ENCODE data around the gene C9orf152.
"Not testable (repeated sequence)": the region's sequence is repeated elsewhere in the genome, so short reads cannot be mapped to it uniquely, and the experiment has no call there.

C9orf152 gene, protein sequence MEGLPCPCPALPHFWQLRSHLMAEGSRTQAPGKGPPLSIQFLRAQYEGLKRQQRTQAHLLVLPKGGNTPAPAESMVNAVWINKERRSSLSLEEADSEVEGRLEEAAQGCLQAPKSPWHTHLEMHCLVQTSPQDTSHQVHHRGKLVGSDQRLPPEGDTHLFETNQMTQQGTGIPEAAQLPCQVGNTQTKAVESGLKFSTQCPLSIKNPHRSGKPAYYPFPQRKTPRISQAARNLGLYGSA

DNA sequence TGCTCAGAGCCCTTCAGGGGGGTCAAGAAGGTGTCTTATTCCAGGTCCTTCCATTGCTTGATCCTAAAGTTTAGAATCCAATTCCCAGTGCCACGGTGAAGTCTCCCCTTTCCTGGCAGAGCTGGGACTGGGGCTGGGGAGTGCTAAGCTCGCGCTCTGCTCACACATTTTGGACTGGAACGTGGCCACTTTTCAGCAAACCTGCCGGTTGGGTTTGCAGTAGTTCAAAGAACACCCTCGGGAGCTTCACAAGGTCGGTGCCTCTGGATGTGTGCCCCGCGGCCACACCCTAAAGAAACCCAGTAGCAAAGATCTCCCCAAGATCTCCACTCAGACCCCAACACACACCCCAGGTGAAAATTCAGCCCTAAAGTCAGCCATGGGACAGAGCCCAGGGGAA lies at the start of gene C9orf152:
TSS of gene C9orf152 (minus strand) at position 129 of the 400 bp plus-strand sequence. CDS start 580 bp downstream, outside the sequence.
- no peak for DNase-seq (ENCODE audit: low read depth, low spot score)

DNA sequence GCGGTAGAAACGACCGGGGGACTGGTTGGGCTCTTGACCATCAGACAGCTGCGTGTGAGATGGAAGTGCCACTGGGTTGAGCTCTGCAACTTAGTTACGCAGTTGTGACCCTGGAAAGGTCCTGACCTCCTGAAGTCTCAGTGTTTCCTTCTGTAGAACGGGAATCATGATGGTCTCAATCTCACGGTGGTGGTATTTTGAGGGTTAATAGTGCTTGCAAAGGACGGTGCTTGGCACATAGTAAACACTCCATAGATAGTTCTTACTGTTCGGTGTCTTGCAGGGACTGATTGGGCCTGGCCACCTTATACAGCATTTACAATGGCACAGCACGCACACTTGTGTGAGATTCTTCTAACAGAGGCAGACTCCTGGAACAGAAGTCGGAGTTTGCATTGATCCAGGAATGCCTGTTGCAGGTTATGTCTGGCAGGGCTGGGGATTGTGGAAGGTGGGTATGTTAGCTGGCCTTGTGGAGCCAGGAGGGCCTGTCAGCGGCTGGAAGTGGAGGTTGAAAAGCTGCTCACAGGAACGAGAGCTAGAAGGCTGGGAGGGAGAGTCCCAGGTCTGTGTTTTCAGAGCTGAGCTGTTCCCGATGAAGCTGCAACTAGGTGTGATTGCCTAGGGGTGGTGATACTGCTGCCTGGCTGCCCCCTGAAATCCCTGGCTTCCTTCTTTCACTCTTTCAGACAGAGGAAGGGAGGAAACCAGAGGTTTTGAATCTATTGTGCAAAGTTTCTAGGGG lies 49.3 kb upstream of the C9orf152 start:
- peak; percentile 42 for DNase-seq (ENCODE audit: low read depth, low spot score)

DNA sequence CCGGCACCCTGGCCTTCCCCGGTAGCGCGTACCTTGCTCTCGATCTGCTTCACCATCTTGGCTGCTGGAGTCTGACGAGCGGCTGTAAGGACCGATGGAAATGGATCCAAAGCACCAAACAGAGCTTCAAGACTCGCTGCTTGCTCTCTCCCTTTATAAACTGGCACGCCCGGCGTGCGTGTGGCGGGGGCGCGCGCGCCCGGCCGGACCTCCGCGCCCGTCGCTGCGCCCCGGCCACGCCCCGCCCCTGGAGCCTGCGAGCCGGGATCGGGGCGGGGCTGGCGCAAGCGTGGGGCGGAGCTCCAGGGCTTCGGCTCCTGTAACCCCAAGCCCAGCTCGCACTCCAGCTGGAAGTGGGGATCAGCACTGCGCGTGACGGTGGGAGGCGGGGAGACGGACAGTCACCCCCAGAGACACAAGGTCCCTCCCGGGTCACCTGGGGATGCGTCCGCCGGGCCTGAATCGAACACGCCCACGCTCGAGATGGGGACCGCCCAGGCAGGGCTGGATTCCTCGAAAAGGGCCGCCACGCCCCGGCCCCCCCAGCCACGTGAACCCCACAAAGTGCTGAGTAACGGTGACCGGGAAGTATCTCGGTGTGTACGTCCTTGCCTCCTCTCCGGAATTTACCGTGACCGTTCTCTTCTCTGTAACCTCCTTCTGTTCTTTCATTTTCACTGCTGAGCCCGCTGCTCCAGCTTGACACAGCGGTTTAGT lies 48.6 kb upstream of the C9orf152 start, which contains the start of gene TXN:
TSS of gene TXN (minus strand) at position 128 of the 717 bp plus-strand sequence. CDS start at position 56, 72 bp downstream.
- DNase-seq (ENCODE audit: low read depth, low spot score) = peak; percentile 96

DNA sequence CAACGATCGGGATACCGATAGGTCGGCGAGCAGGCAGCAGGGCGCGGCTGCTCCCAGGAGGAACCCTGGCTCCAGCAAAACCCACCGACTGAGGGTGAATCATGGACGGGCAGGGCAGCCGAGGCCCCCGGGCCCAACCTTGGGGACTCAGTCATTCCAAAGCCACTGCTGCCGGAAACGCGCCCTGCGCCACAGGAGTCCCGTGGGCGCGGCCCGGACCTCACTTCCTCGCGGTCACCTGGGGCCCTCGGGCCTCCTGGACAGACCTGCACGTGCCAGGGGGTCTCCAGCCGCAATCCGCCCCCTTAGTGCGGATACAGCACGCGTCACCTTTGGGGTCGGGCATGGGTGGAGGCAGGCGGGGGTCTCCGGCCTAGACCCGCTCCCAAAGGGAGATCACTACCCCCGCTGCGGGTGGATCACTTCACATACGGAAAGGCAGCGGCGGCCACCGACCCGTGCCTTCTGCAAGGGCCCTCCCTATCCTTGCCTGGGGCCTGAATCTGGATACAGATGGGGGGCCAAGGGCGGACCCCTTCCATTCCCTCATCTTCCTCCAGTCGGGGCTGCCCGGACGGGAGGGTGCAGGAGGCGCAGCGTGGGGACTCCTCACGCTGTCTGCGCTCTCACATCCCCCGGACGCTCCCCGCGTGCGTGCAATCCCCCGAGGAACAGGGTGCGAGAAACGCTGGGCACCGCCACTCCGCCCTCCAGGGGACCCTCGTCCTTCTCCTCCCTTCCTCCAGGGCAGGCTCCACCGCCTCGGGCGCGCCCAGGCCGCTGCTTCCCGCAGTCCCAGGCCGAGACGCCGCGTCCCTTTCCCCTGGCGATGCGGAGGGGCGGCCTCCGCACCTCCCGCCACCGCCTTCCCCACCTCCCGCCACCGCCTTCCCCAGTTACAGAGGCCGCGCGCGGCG lies 47.8 kb upstream of the C9orf152 start:
- DNase-seq (ENCODE audit: low read depth, low spot score) = peak; percentile 73

DNA sequence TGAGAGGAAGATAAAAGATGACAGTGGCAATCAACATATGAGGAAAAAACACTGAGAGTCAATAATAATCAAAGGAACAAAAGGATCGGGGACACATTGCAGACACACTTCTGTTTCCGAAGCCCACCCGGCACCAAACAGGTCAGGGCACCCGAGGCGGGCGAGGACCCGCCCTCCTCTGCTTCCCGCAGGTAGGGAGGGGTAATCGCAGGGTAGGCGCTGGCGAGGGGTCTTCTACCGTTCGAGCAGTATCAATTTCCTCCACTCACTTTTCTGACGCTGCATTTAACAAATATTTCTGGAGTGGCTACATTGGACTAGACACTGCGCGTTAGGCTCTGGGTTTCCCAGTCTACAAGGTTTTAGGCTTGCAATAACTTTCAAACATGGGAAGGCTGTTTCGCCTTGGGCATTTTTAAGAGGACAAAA lies 47.1 kb upstream of the C9orf152 start:
- no peak for DNase-seq (ENCODE audit: low read depth, low spot score)

DNA sequence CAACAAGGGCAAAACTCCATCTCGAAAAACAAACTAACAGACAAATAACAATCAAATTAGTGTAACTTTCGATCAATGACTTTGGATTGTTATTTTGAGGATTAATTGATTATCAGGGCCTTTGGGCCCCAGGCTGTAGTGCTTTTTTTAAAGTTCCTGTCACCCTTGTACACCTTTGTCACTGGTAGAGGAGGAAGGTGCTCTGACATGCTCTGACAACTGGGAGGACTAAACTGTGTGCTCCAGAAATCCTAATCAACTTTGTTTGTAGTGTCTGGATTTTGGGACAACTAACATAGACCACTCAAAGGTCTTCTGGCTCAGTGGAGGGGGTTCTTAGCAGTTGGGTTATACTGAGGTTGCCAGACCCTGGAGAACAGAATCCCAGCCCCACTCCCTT lies 46.5 kb upstream of the C9orf152 start:
- no peak for DNase-seq (ENCODE audit: low read depth, low spot score)

DNA sequence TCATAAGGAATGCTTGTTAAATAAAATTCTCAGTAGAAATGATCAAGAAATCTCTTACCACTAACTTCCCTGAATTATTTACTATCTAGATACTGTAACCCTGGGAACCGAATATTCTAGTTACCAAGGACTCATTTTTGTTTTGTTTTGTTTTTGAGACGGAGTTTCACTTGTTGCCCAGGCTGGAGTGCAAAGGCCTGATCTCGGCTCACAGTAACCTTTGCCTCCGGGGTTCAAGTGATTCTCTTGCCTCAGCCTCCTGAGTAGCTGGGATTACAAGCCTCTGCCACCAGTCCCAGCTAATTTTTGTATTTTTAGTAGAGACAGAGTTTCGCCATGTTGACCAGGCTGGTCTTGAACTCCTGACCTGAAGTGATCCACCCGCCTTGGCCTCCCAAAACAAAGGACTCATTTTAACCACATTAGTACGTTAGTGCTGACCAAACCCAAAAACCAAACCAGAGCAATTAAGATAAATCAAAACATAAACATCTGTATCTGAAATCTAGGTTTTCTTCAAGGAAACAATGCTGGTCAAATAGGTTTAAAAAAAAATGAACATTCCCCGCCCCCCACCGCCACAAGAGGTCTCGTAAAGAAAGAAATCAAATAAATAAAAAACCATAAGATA lies 44.7 kb upstream of the C9orf152 start:
- no peak for DNase-seq (ENCODE audit: low read depth, low spot score)

DNA sequence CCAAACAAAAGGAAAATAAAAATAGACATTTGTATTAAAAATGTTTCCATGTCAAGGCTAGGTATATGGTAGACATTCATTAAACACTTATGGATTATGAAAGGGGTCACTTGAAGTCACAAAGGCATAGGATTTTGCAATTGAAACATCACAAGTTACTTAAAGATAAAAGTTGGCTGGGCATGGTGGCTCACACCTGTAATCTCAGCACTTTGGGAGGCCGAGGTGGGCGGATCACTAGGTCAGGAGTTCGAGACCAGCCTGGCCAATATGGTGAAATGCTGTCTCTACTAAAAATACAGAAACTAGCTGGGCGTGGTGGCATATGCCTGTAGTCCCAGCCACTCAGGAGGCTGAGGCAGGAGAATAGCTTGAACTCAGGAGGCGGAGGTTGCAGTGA lies 43.8 kb upstream of the C9orf152 start:
- DNase-seq (ENCODE audit: low read depth, low spot score) = not testable (repeated sequence)

DNA sequence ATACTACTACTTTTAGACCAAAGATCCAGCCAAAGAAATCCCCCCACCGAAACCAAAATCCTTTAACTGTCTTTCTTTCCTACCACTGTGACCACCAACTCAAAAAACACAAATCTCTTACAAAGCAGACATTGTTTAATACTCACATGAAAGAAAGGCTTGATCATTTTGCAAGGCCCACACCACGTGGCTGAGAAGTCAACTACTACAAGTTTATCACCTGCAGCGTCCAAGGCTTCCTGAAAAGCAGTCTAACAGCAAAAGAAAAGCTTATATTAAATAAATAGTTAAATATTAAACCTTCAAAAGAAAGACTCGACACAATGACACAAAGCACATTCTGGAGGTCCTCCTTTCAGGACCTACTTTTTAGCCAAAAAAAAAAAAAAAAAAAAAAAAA lies 43.3 kb upstream of the C9orf152 start:
- DNase-seq (ENCODE audit: low read depth, low spot score) = no peak

DNA sequence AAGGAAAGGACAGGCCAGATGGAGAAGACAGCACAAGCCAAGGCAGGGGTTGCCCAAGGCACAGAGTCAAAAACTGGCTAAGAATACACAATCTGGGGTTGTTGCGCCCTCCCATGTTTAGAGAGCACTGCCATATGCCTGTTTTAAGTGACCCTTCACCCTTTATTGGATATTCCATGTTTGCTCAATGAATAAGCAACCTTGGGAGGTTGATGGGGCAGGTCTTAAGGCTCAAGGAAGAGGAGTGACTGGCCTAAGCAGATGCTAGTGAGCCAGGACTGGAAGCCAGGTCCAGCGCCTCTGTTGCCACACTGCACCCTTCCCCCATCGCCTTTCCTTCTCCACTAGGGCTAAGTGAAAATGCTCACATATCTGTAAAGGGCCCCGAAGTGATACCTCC lies 41.6 kb upstream of the C9orf152 start:
- DNase-seq (ENCODE audit: low read depth, low spot score) = no peak

DNA sequence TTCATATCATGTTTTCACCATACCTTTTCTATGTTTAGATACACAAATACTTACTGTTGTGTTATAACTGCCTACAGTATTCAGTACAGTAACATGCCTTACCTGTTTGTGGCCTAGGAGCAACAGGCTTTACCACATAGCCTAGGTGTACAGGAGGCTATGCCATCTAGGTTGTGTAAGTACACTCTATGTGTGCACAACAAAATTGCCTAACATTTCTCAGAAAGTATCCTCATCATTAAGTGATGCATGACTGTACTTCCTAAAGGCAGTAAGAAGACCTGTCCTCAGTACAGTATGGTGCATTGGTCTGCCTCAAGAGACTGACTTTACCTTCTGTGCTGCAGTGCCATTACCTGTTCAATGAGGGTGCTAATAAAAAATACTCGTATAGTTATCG lies 40.4 kb upstream of the C9orf152 start:
- DNase-seq (ENCODE audit: low read depth, low spot score) = no peak

DNA sequence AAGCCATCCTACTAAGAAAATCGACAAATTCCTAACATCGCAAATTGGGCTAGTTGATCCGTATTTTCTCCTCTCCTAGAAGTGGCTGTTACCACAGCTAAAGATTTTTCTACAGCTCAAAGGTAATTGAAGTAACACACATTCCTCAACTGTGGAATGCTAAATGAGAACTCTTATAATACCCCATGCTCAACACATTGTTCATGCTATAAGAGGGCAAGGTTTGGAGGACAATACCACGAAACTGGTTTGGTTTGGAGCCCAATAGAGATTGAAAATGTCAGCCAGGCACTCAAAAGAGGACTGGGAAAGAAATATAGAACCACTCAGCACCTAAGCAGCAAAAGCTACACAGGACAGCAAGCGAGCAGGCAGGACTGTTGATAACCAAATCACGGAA lies 38.3 kb upstream of the C9orf152 start:
- DNase-seq (ENCODE audit: low read depth, low spot score) = no peak

DNA sequence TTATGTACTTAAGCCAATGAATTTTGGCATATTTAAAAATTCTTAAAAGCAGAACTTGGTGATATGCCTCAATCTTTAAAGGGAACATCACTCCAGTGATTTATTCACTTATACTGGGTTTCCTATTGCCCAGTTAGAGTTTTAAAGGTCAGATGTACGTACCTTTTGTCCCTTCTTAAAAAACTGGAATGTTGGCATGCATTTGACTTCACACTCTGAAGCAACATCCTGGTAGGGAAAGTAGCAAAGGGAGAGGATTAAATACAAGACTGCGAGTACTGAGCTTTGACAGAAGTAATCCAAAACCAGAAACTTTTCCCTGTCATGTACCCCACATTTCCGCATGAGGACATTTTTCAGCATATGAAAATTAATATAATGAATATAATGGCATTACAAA lies 36.7 kb upstream of the C9orf152 start:
- DNase-seq (ENCODE audit: low read depth, low spot score) = no peak

DNA sequence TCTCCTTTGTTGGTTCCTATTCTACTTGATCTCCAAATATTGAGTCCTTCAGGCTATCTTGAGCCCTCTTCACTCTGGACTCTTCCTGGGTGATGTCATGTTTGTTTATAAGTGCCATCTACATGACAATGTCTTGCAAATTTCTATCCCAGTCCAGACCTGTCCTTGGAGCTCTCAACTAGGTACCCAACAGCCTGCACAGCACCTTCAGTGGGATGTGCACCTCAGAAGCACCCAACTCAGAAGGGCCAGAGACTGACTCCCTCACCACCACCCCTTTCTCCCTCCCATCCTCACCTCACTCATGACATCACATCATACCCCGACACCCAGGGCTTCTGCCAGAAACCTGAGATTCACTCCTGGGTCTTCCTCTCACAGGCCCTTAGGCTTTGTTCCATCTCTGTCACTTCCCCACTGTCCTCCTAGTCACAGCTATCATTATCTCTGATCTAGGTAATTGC lies 33.9 kb upstream of the C9orf152 start:
- DNase-seq (ENCODE audit: low read depth, low spot score) = no peak

DNA sequence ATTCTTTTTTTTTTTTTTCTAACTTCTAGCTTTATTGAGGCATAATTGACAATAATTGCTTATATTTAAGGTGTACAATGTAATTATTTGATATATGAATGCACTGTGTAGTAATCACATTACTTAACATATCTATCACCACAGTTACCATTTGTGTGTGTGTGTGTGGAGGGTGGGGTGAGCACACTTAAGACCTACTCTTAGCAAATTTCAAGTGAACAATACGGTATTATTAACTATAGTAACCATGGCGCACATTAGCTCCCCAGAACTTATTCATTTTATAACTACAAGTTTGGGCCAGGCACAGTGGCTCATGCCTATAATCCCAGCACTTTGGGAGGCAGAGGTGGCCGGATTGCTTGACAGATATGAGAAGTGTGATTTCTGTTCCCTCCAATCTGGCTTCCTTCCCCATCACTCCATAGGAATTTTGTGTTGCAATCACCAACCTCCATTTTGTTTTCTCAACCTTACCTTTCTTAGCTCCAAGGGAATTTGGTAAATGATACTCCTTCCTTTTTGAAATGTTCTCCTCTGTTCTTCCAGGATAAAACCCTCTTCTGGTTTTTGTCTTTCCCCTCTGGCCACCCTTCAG lies 33.4 kb upstream of the C9orf152 start:
- no peak for DNase-seq (ENCODE audit: low read depth, low spot score)

DNA sequence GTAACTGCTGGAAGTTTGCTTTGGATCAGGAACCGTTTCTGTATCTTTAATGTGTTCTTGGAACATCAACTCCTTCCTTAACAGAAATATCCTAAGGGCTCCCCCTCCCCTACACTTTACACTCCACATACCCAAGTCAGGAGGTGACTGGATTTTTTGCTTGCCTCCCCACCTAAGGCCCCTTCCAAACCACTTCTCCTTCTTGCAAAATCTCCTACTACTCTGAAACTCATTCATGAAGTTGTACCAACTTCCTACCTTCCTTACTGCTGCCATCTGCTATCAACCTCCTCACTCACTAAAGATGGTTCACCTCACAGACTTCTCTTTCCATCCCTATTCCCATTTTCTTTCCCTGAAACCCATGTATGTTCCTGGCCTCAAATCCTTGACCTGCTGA lies 32.2 kb upstream of the C9orf152 start:
- no peak for DNase-seq (ENCODE audit: low read depth, low spot score)

DNA sequence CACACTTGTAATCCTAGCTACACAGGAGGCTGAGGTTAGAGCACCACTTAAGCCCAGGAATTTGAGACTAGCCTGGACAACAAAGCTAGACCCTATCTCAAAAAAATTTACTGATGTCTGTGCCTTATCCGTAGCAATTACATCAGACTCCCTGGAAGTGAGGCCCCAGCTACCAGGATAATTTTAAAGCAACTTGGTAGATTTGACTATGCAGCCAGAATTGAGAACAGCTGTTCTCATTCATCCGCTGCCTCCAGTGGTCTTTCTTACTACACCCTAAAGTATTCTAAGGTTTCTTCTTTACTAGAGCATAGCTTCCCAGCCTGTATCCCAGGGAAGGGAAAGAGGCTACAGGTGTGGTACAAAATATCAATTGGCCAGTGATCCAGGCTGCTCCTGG lies 20.4 kb upstream of the C9orf152 start:
- no peak for DNase-seq (ENCODE audit: low read depth, low spot score)

DNA sequence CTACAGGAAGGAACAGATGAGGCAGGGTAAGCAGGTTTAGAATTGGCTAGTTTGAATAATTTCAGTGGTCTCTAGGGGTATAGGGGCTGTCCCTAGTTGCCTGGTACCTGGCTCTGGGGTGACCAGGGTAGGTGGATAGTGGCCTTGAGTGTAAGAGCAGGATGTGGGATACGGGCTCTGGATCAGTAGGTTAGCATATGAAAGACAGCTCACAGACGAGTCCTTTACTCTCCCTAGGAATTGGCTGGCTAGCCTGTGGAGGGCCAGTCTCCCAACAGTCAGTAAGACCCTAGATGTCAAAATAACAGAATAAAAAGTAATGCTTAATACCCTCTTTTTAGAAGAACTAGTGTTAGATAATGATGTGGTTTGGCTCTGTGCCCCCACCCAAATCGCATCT lies 16.6 kb upstream of the C9orf152 start:
- DNase-seq (ENCODE audit: low read depth, low spot score) = no peak

DNA sequence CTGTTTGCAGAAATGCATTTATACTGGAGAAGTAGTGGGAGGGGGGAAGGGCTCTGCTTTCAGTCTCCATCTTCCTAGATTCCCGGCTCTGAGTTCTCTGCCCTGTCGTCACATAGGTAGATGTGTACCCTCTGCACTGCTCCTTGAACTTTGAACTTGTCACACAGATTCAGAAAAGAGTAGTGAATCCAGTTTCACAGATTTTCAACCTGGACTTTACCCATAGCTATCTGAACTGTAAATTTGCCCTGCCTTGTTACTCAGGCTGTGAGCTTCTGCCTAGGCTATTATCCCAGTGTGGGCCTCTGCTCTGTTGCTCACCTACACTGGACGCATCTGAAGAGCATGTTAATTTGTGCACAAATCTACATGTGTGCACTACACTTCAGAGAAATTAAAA lies 12.8 kb upstream of the C9orf152 start:
- DNase-seq (ENCODE audit: low read depth, low spot score) = no peak

DNA sequence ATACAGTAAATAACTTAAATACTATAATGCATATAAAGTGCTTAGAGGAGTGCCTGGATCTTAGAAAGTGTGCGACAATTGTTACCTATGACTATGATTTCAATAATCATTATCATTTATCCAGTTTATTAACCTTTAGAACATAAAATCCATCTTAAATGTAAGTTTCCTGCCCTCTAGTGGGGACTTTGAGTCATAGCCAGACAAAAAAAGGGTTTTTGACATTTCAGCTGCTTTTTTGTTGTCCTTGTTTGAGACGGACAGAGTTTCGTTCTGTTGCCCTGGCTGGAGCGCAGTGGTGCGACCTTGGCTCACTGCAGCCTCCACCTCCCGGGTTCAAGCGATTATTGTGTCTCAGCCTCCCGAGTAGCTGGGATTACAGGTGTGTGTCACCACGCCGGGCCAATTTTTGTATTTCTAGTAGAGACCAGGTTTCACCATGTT lies 9.7 kb upstream of the C9orf152 start:
- DNase-seq (ENCODE audit: low read depth, low spot score) = peak; percentile 54

Data from astrocyte of the hippocampus (primary cell).